Fibroblast of skin of right quadriceps (primary cell): Measurements from ENCODE around the gene MAGED4B.
"Not testable (repeated sequence)": the region's sequence is repeated elsewhere in the genome, so short reads cannot be mapped to it uniquely, and the experiment has no call there.

Source experiments
- DNase-seq: peaks from one replicate; pipeline ENCODE4 v3.0.0-alpha.2; 2013

Gene MAGED4B

GRCh38 chrX:52068666-52069640 lies at the start of gene MAGED4B:
Gene MAGED4B (minus strand): TSS chrX:52069183. CDS start chrX:52068172, 1,011 bp downstream.
- DNase-seq: not testable (repeated sequence)

DNA sequence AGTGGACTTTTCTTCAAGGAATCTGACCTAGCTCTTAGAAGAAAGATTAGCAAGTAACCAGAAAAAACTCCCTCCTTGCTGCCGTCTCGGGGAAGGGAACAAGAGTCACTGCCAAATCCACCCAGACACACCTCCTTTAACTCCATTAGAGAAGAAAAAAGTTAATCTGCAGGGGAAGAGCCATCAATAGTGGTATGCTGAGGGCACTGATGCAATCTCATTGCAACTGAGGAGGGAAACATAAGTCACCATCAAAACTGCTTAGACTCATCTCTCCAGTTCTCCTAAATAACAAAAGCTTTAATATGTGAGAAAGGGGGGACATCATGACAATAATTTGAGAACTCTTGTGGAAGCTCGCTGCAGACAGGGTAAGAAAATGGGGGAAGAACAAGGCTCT lies 49.3 kb upstream of the MAGED4B start:
- no peak for DNase-seq

GRCh38 chrX:52082578-52082977 lies 13.6 kb upstream of the MAGED4B start:
- DNase-seq: peak; percentile 17

GRCh38 chrX:52078131-52078530 lies 9.1 kb upstream of the MAGED4B start:
- DNase-seq: no peak

DNA sequence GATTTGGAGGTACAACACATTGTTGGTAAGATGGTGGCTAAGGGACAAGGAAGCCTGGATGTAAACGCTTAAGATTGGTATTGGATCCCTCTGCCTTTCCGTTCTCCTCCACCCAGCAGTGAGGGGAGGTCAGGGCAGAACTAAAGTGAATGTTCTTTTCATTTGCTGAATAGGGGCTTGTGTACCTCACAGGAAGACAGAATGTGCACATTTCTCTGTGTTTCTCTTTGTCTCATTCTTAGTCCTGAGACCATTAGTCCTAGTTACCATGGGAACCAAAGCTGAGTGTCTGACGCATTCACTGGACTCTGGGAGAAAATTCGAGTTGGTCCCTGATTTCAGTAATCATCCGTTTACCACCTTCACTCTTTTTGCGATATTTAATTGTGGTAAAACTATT lies 26.7 kb downstream of the MAGED4B start:
- not testable (repeated sequence) for DNase-seq

GRCh38 chrX:52034211-52034610 lies 34.8 kb downstream of the MAGED4B start:
- no peak for DNase-seq

GRCh38 chrX:52031371-52031770 lies 37.6 kb downstream of the MAGED4B start:
- no peak for DNase-seq

- DNase-seq: no peak
Observed at GRCh38 chrX:52015794-52016193, 53.2 kb downstream of the MAGED4B start.
